H9 (cell line): ENCODE data around the gene GAPT. TPM values are rescaled to one million over a fixed set of nuclear protein-coding genes. Genes with fewer than 3 reads are reported as not detected.

ENCODE experiments used
- DNase-seq: peaks from one replicate; pipeline ENCODE4 v3.0.0-alpha.2; 2017
- H2AFZ ChIP-seq: one replicate; pipeline ENCODE4 v1.6.1; 2013; ENCODE audit warnings: mild to moderate bottlenecking, low read length, control low read depth, moderate library complexity
- H2AK5ac ChIP-seq: 2 replicates; pipeline ENCODE4 v1.6.1; 2013; ENCODE audit warnings: low read length, control low read depth, mixed read lengths; ENCODE audit not compliant: insufficient read length
- H2BK120ac ChIP-seq: one replicate; pipeline ENCODE4 v1.6.1; 2013; ENCODE audit warnings: low read depth, mild to moderate bottlenecking, low read length, control low read depth, inconsistent platforms; ENCODE audit not compliant: poor library complexity, severe bottlenecking
- H2BK12ac ChIP-seq: 2 replicates; pipeline ENCODE4 v1.6.1; 2013; ENCODE audit warnings: low read length, control low read depth, mixed read lengths, low read depth; ENCODE audit not compliant: insufficient read length
- H2BK15ac ChIP-seq: 2 replicates; pipeline ENCODE4 v1.6.1; 2013; ENCODE audit warnings: low read depth, low read length, control low read depth
- H2BK20ac ChIP-seq: one replicate; pipeline ENCODE4 v1.6.1; 2013; ENCODE audit warnings: low read depth, mild to moderate bottlenecking, low read length, control low read depth, inconsistent platforms; ENCODE audit not compliant: poor library complexity, severe bottlenecking
- H2BK5ac ChIP-seq: 2 replicates; pipeline ENCODE4 v1.6.1; 2013; ENCODE audit warnings: low read length, control low read depth, mixed read lengths; ENCODE audit not compliant: insufficient read length
- H3K14ac ChIP-seq: 2 replicates; pipeline ENCODE4 v1.6.1; 2013; ENCODE audit warnings: low read length, control low read depth; ENCODE audit not compliant: insufficient read depth
- H3K18ac ChIP-seq: 2 replicates; pipeline ENCODE4 v1.6.1; 2013; ENCODE audit warnings: low read depth, mild to moderate bottlenecking, mixed read lengths, low read length, control low read depth; ENCODE audit not compliant: insufficient read length
- H3K23ac ChIP-seq: 2 replicates; pipeline ENCODE4 v1.6.1; 2013; ENCODE audit warnings: low read length, control low read depth, mixed read lengths, low read depth; ENCODE audit not compliant: insufficient read length
- H3K23me2 ChIP-seq: 2 replicates; pipeline ENCODE4 v1.6.1; 2013; ENCODE audit warnings: low read depth, mild to moderate bottlenecking, mixed read lengths, low read length, control low read depth; ENCODE audit not compliant: insufficient read length, poor library complexity, severe bottlenecking
- H3K27ac ChIP-seq: 2 replicates; pipeline ENCODE4 v1.5.1; 2013; ENCODE audit warnings: low read length, control low read depth, mixed read lengths, low read depth; ENCODE audit not compliant: insufficient read length
- H3K27me3 ChIP-seq: 2 replicates; pipeline ENCODE4 v1.6.1; 2013; ENCODE audit warnings: low read length, control low read depth, inconsistent platforms; ENCODE audit not compliant: insufficient read depth
- H3K4ac ChIP-seq: 2 replicates; pipeline ENCODE4 v1.6.1; 2013; ENCODE audit warnings: low read depth, mild to moderate bottlenecking, control low read depth, inconsistent platforms, low read length, moderate library complexity
- H3K4me1 ChIP-seq: 2 replicates; pipeline ENCODE4 v1.6.1; 2013; ENCODE audit warnings: low read length, control low read depth, inconsistent platforms; ENCODE audit not compliant: insufficient read depth
- H3K4me2 ChIP-seq: 2 replicates; pipeline ENCODE4 v1.6.1; 2013; ENCODE audit warnings: low read length, control low read depth, mixed read lengths; ENCODE audit not compliant: insufficient read length, insufficient read depth
- H3K56ac ChIP-seq: 2 replicates; pipeline ENCODE4 v1.6.1; 2013; ENCODE audit warnings: low read depth, mild to moderate bottlenecking, mixed read lengths, low read length, control low read depth; ENCODE audit not compliant: insufficient read length
- H3K79me1 ChIP-seq: 2 replicates; pipeline ENCODE4 v1.6.1; 2013; ENCODE audit warnings: low read depth, mild to moderate bottlenecking, moderate library complexity, low read length, control low read depth, inconsistent platforms; ENCODE audit not compliant: insufficient read depth, poor library complexity, severe bottlenecking
- H3K79me2 ChIP-seq: 2 replicates; pipeline ENCODE4 v1.6.1; 2013; ENCODE audit warnings: low read length, control low read depth, inconsistent platforms; ENCODE audit not compliant: insufficient read depth
- H3K9ac ChIP-seq: 2 replicates; pipeline ENCODE4 v1.6.1; 2013; ENCODE audit warnings: low read length, control low read depth, mixed read lengths; ENCODE audit not compliant: insufficient read length; ENCODE audit errors: extremely low read depth
- H3K9me3 ChIP-seq: one replicate; pipeline ENCODE4 v1.6.1; 2013; ENCODE audit warnings: low read depth, low read length, inconsistent platforms; ENCODE audit not compliant: control insufficient read depth
- H3T11ph ChIP-seq: one replicate; pipeline ENCODE4 v1.6.1; 2013; ENCODE audit warnings: mild to moderate bottlenecking, low read length, control low read depth, inconsistent platforms
- H4K20me1 ChIP-seq: one replicate; pipeline ENCODE4 v1.6.1; 2013; ENCODE audit not compliant: control insufficient read depth, insufficient read length, insufficient read depth
- H4K5ac ChIP-seq: 2 replicates; pipeline ENCODE4 v1.6.1; 2013; ENCODE audit warnings: low read depth, mild to moderate bottlenecking, mixed read lengths, low read length, control low read depth; ENCODE audit not compliant: insufficient read length
- H4K8ac ChIP-seq: replicated peaks from 2 replicates; pipeline ENCODE4 v1.6.1; 2013; ENCODE audit warnings: low read length, control low read depth, mixed read lengths, low read depth; ENCODE audit not compliant: insufficient read length
- H4K91ac ChIP-seq: 2 replicates; pipeline ENCODE4 v1.6.1; 2013; ENCODE audit warnings: low read depth, mild to moderate bottlenecking, moderate library complexity, mixed read lengths, low read length, control low read depth; ENCODE audit not compliant: insufficient read length
- H3K27ac Mint-ChIP-seq, 3 experiments: 2 replicates in 2 of 3; 3 replicates in 1 of 3; pipeline ENCODE4 v1.8.0; 2020 to 2021; ENCODE audit warnings: mixed read lengths in 3 of 3, mild to moderate bottlenecking in 1 of 3, moderate library complexity in 1 of 3
- H3K27me3 Mint-ChIP-seq: 2 replicates; pipeline ENCODE4 v1.8.0; 2021; ENCODE audit warnings: low read depth, mild to moderate bottlenecking, moderate library complexity, mixed read lengths
- H3K36me3 Mint-ChIP-seq, 3 experiments: 2 replicates in 2 of 3; 3 replicates in 1 of 3; pipeline ENCODE4 v1.8.0; 2020 to 2021; ENCODE audit warnings: low read depth in 3 of 3, mixed read lengths in 3 of 3; ENCODE audit not compliant: insufficient read depth in 1 of 3
- H3K4me1 Mint-ChIP-seq, 2 experiments: 2 replicates each; pipeline ENCODE4 v1.8.0; 2020; ENCODE audit warnings: mixed read lengths in 2 of 2
- H3K4me3 Mint-ChIP-seq, 2 experiments: 2 replicates in 1 of 2; 3 replicates in 1 of 2; pipeline ENCODE4 v1.8.0; 2020 to 2021; ENCODE audit warnings: mild to moderate bottlenecking in 2 of 2, mixed read lengths in 2 of 2, moderate library complexity in 1 of 2
- H3K9me3 Mint-ChIP-seq, 2 experiments: 2 replicates in 1 of 2; 3 replicates in 1 of 2; pipeline ENCODE4 v1.8.0; 2020; ENCODE audit warnings: mild to moderate bottlenecking in 2 of 2, mixed read lengths in 2 of 2, moderate library complexity in 1 of 2
- CTCF ChIP-seq: fragments of 200-600 bp; sonication (generic); conservative IDR thresholded peaks from 3 replicates; pipeline ENCODE4 v1.8.0; 2021; ENCODE audit warnings: antibody characterized with exemption, mild to moderate bottlenecking
- total RNA-seq: library from RNA; stranded (reverse); gene quantifications from 2 replicates; pipeline ENCODE4 v1.2.1, GENCODE V29; 2021

GAPT gene
- total RNA-seq, 1 experiment from 2014 or later = not detected

- Histone ChIP-seq H4K91ac (no peak overlapping the region), H3T11ph (no peak overlapping the region), H3K79me2 (no peaks in the 10 kb centered on the region), H2BK20ac (no peak overlapping the region), H3K27me3 (no peaks in the 10 kb centered on the region), H4K8ac (no peak overlapping the region), H3K4ac (no peak overlapping the region), H3K23me2 (no peaks in the 10 kb centered on the region), H4K20me1 (no peaks in the 10 kb centered on the region), H3K4me2 (no peak overlapping the region), H3K23ac (no peak overlapping the region), H2BK15ac (no peak overlapping the region), H3K9ac (no peak overlapping the region), H2BK5ac (no peak overlapping the region), H3K56ac (no peak overlapping the region), H2AK5ac (no peak overlapping the region), H2BK12ac (no peak overlapping the region), H3K27ac (no peak overlapping the region), H4K5ac (no peak overlapping the region), H3K4me1 (no peaks in the 10 kb centered on the region), H2AFZ (no peak overlapping the region), H2BK120ac (no peak overlapping the region), H3K14ac (no peak overlapping the region), H3K9me3 (no peaks in the 10 kb centered on the region), H3K79me1 (no peaks in the 10 kb centered on the region), H3K18ac (no peak overlapping the region)
- Mint-ChIP-seq H3K4me1 (peaks cover 0 to 3% of the 10 kb centered on the region in 2 experiments; a peak in 2 of 4 replicates), H3K36me3 (no peaks in the 10 kb centered on the region), H3K4me3 (no peak overlapping the region), H3K9me3 (no peaks in the 10 kb centered on the region), H3K27ac (no peak overlapping the region), H3K27me3 (no peaks in the 10 kb centered on the region)
- no peak for TF ChIP-seq CTCF
- DNase-seq = no peak
These were observed 32.7 kb downstream of the GAPT start for GRCh38 chr5:58523956-58524355.
